NB4 (cell line): ENCODE data around the gene GNAT3.

Experiments
- CTCF ChIP-seq: IDR thresholded peaks from one replicate; pipeline ENCODE4 v1.5.1; 2012; ENCODE audit warnings: low read depth, low read length
- MAX ChIP-seq: IDR thresholded peaks from 2 replicates; pipeline ENCODE4 v1.6.1; 2011; ENCODE audit warnings: low read depth, low read length
- MYC ChIP-seq: IDR thresholded peaks from 2 replicates; pipeline ENCODE4 v1.6.1; 2011; ENCODE audit warnings: low read depth, low read length
- POLR2A ChIP-seq: IDR thresholded peaks from 2 replicates; pipeline ENCODE4 v1.6.1; 2011; ENCODE audit warnings: mild to moderate bottlenecking; ENCODE audit not compliant: insufficient read length; ENCODE audit errors: extremely low read depth

GRCh38 chr7:80536426-80536825 lies 24.6 kb upstream of the GNAT3 start:
- TF ChIP-seq MYC (no peak), CTCF (no peak), POLR2A (no peak), MAX (no peak)
